A673 (cell line): ENCODE data around the gene MAP3K19.

ENCODE experiments used
- EZH2 ChIP-seq: fragments of 200-600 bp; sonication (generic); IDR thresholded peaks from 2 replicates; pipeline ENCODE4 v1.6.1; 2017; ENCODE audit warnings: borderline replicate concordance, low read depth, mild to moderate bottlenecking, mixed read lengths, antibody characterized with exemption, low read length; ENCODE audit not compliant: poor library complexity, severe bottlenecking
- TF ChIP-seq, protein P1 (sequence below): fragments of 300-800, 200-600 bp; sonication (generic); conservative IDR thresholded peaks from 2 replicates; pipeline ENCODE4 v1.5.1; 2017; ENCODE audit warnings: low read depth, mild to moderate bottlenecking, antibody characterized with exemption, low read length, moderate library complexity, mixed read lengths

DNA sequence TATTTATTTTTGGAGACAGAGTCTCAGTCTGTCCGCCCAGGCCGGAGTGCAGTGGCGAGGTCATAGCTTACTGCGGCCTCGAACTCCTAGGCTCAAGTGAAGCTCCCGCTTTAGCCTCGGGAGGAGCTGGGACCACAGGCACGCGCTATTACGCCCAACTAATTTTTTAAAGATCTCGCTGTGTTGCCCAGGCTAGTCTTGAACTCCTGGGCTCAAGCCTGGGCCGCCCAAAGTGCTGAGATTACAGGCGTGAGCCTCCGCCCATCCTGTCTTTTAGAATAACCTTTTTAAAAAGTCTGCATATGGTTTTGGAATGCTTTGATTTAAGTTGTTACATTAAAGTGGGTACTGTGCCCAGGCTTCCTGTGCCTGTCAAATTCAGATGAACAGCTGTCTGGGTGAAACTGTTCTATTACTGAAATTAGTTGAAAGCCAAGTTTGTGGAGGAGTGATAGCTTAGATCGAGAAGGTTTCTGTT, 5.8 kb upstream of the MAP3K19 start:
- TF ChIP-seq, protein P1, sequence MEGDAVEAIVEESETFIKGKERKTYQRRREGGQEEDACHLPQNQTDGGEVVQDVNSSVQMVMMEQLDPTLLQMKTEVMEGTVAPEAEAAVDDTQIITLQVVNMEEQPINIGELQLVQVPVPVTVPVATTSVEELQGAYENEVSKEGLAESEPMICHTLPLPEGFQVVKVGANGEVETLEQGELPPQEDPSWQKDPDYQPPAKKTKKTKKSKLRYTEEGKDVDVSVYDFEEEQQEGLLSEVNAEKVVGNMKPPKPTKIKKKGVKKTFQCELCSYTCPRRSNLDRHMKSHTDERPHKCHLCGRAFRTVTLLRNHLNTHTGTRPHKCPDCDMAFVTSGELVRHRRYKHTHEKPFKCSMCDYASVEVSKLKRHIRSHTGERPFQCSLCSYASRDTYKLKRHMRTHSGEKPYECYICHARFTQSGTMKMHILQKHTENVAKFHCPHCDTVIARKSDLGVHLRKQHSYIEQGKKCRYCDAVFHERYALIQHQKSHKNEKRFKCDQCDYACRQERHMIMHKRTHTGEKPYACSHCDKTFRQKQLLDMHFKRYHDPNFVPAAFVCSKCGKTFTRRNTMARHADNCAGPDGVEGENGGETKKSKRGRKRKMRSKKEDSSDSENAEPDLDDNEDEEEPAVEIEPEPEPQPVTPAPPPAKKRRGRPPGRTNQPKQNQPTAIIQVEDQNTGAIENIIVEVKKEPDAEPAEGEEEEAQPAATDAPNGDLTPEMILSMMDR, result no peak
- no peak for TF ChIP-seq EZH2
